DMS153 (cell line): ENCODE results near the gene TMEM131L.

Experiments used
- DNase-seq: peaks from one replicate; lab custom pipeline; 2025; lab: John Stamatoyannopoulos, UW

The TMEM131L gene

GRCh38 chr4:153623491-153623890 lies 157.3 kb downstream of the TMEM131L start:
- DNase-seq = no peak

- DNase-seq = no peak
Observed at GRCh38 chr4:153628796-153629315, 162.7 kb downstream of the TMEM131L start.

GRCh38 chr4:153629776-153630175 lies 163.6 kb downstream of the TMEM131L start:
- DNase-seq = no peak

- DNase-seq = no peak
Observed at GRCh38 chr4:153634738-153635353, 168.7 kb downstream of the TMEM131L start.

GRCh38 chr4:153635846-153636245 lies 169.7 kb downstream of the TMEM131L start:
- DNase-seq = no peak

GRCh38 chr4:153637201-153637600 lies 171.0 kb downstream of the TMEM131L start:
- DNase-seq = no peak

GRCh38 chr4:153638011-153638410 lies 171.9 kb downstream of the TMEM131L start:
- DNase-seq = no peak

GRCh38 chr4:153638999-153639398 lies 172.8 kb downstream of the TMEM131L start:
- no peak for DNase-seq

- DNase-seq = no peak
Observed at GRCh38 chr4:153639833-153640802, 174.0 kb downstream of the TMEM131L start.

- no peak for DNase-seq
Observed at GRCh38 chr4:153641532-153641931, 175.4 kb downstream of the TMEM131L start.

- DNase-seq = peak; percentile 74
Observed at GRCh38 chr4:153643406-153644383, 177.5 kb downstream of the TMEM131L start.

GRCh38 chr4:153645183-153645582 lies 179.0 kb downstream of the TMEM131L start:
- no peak for DNase-seq

GRCh38 chr4:153646261-153646660 lies 180.1 kb downstream of the TMEM131L start:
- no peak for DNase-seq

GRCh38 chr4:153646978-153647377 lies 180.8 kb downstream of the TMEM131L start:
- no peak for DNase-seq

GRCh38 chr4:153647975-153648374 lies 181.8 kb downstream of the TMEM131L start:
- DNase-seq = no peak

GRCh38 chr4:153649572-153649991 lies 183.4 kb downstream of the TMEM131L start:
- no peak for DNase-seq

- DNase-seq = no peak
Observed at GRCh38 chr4:153651116-153651515, 185.0 kb downstream of the TMEM131L start.

GRCh38 chr4:153651587-153651986 lies 185.4 kb downstream of the TMEM131L start:
- no peak for DNase-seq

- DNase-seq = no peak
Observed at GRCh38 chr4:153652051-153652784, 186.1 kb downstream of the TMEM131L start.

- no peak for DNase-seq
Observed at GRCh38 chr4:153655002-153655541, 188.9 kb downstream of the TMEM131L start.

- DNase-seq = no peak
Observed at GRCh38 chr4:153655928-153656327, 189.8 kb downstream of the TMEM131L start.
